Right kidney (tissue), 1 donor: ENCODE measurements around the gene MYO9B.

ENCODE experiments used
- DNase-seq: peaks from one replicate; pipeline ENCODE4 v3.0.0-alpha.2; 2016

MYO9B gene

DNA sequence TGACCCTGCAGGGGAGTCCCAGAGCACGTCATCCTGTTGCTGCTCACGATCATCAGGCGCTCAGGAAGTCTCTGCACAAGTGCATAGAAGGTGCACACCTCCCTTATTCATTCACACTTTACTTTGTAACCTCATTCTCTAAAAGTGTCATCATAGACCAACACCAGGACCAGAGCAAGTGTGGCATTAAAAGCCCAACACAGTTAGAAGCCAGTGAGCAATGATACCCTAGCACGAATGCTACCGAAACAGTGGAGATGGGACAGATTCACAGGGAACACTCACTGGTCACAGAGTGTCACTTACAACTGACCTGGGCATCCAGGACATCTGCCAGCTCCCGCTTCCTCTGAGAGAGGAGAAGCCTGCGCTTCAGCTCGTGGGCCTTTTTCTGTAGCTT, 17.3 kb upstream of the MYO9B start:
- no peak for DNase-seq

DNA sequence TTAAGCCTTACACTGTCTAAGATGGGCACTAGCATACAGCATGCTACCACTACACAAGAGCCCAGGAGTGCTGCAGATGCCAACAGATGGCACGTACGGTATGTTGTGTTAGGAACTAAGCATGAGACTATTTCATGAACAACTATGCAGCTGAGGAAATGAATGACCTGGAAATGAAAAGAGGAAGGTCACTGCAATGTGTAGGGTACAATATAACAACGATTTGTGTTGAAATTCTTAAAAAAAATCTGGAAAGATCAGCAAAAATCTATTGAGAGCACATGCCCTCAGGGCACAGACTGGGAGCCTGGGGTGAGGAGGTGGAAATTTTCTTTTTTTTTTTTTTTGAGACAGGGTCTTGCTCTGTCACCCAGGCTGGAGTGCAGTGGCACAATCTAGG, 14.8 kb upstream of the MYO9B start:
- DNase-seq = no peak

- no peak for DNase-seq
Observed at GRCh38 chr19:17061205-17061604, 14.4 kb upstream of the MYO9B start.

GRCh38 chr19:17061691-17062090, 13.9 kb upstream of the MYO9B start:
- no peak for DNase-seq

- no peak for DNase-seq
Observed at GRCh38 chr19:17063428-17063827, 12.1 kb upstream of the MYO9B start.

DNA sequence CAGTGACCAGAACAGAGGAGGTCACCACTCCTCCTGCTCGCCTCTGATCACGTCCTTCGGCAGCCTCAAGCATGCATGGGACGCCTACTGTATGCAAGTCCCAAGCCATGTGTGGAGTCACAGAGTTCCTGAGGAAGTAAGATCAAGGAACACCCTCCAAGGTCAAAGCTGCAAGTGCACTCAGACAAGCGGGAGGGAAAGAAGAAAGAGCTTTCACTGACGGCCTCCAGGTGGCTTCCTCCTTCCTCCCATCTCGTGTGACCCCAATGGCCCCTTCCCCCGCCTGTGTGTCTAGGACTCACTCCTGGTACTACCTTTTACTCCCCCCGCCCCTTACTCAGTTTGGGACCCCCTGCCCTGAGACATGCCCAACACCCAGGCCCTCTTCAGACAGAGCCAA, 6.4 kb upstream of the MYO9B start:
- no peak for DNase-seq

- no peak for DNase-seq
Observed at GRCh38 chr19:17070421-17070820, 5.2 kb upstream of the MYO9B start.

DNA sequence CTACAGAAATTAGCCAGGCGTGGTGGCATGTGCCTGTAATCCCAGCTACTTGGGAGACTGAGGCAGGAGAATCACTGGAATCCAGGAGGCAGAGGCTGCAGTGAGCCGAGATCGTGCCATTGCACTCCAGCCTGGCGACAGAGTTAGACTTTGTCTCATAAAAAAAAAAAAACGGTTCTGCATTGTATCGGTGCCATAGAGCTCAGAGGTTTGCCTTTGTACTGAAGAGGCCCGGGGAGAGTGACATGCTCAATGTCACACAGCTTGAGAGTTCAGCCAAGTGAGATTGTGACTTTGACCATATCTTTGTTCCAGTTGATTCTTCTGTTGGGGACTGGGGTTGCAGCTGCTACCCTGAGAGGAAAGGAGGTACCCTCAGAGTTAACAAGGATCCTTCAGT, 4.7 kb upstream of the MYO9B start:
- DNase-seq = no peak

GRCh38 chr19:17073869-17074633, 1.5 kb upstream of the MYO9B start:
- peak; percentile 22 for DNase-seq

GRCh38 chr19:17074634-17075034, 943 bp upstream of the MYO9B start:
- no peak for DNase-seq

DNA sequence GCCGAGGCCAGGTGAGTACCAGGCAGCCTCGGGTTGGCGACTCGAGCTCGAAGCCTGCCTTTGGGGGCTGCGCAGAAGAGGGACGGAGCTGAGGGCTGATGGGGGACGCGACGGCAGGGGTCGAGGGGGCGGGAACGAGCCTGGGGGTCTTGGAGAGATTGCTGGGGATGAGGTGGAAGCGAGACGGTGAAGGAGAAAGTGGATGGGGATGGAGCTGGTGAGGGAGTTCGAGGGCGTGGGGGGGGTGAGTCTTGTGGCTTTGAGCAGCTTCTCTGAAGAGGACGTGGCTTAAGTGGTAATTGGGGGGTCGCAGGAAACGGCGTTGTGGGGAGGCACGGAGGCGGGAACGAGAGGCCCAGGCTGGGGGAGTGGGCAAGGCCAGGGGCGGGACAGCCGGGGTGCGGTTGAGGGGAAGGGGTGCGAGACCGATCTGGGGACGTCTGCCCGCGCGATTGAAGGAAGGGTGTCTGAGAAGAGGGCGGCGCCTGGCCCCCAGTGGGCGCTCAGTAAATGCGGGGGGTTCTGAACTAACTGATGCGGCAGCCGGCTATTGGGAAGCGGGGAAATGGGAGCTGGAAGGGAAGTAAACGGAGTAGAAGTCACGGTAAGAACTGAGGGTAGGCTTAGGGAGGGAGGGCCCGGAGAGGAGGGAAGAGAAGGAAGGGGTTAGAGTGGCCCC, 426 bp downstream of the MYO9B start:
- DNase-seq = peak; percentile 56

GRCh38 chr19:17076543-17076991, 990 bp downstream of the MYO9B start:
- peak; percentile 52 for DNase-seq

- DNase-seq = no peak
Observed at GRCh38 chr19:17077447-17078028, 2.0 kb downstream of the MYO9B start.

- DNase-seq = no peak
Observed at GRCh38 chr19:17078036-17078919, 2.7 kb downstream of the MYO9B start.

GRCh38 chr19:17078920-17079709, 3.5 kb downstream of the MYO9B start:
- peak; percentile 18 for DNase-seq

DNA sequence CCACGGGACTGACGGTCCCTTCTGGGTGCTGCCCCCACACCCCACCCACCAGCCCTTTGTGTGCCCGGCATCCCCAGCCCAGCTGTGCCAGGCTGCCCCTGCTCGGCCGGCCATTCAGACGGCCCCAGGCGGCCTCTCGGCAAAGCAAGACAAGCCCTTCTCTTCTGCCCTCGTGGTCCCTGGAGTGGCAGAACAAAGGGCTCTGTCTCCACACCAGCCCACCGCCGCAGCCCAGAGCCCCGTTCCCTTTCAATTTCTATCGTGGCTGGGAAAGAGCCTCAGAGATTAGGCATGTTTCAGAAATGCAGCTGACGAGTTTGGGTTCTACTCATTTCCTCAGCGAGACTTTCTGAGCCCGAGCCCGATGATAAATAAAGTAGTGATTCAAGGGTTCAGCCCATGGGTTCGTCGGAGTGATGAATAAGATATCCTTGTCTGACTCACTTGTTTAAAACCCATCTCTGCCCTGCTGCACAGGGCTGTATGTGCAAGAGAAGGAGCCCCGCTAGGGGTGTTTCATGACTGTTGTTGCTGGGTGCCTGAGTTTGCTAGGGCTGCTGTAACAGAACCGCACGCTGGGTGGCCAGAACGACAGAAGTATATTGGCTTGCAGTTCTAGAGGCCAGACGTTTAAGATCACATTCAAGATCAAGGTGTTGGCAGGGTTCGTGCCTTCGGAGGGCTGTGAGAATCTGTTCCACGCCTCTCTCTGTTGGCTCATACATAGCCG, 4.3 kb downstream of the MYO9B start:
- DNase-seq = peak; percentile 53

DNA sequence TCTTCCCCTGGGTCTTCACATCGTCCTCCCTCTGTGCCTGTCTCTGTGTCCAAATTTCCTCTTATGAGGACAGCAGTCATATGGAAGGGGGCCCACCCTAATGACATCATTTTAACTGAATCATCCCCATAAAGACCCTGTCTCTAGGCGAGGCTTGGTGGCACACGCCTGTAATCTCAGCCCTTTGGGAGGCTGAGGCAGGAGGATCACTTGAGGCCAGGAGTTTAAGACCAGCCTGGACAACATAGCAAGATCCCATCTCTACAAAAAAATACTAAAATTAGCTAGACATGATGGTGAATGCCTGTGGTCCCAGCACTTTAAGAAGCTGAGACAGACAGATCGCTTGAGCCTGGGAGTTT, 4.8 kb downstream of the MYO9B start:
- no peak for DNase-seq

DNA sequence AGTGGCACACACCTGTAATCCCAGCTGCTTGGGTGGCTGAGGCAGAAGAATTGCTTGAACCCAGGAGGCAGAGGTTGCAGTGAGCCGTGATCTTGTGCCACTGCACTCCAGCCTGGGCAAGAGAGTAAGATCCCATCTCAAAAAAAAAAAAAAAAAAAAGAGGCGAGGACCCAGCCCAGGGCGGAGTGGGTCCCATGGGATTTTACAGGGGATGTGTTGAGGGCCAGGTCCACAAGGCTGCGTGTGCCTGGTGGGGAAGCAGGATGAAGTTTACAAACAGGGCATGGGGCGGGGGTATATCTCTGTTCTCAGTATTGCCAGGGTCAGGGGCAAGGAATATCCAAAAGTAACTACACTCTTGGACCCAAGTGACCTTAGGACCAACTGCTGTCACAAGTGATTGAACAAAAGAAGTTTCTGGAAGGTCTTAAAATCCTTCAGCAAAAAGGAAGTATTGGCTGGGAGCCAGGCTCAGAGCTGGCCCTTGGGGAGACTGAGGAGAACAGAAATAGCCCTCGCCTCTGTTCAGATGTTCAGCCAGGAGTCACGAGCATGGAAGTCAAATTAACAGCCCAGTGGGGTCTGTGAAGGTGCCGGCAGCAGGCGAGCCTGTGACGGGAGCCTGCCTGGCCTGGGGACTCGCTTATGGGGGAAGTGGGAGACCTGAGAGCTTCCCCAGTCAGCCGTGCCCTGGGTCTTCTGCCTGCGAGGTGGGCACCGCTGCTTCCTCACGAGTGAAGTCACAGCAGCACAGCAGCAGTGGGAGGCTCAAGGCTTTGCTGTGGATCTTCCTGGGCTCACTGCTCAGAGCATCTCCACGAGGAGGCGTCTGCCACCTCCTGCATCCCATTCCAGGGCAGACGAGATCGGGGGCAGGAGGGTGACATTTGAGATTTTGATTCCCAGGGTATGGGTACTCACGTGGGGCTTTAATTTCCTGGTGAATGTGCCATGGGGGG, 6.4 kb downstream of the MYO9B start:
- no peak for DNase-seq

DNA sequence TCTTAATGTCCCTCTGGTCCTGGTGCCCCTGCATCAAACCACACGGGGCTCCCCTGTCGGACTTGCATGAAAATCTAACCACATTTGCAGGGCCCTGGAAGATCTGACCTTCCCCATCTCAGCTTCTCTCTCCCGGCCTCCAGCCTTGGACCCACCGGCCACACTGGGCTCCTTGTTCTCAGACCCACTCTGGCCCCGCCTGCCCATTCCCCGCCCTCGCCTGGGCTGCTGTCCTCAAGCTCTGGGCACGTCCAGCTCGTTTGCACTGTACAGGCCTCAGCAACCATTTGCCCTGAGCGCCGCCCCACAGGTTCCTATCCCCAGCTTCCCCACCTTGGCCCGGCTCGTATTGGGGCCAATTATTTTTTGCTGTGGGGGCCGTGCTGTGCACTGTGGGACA, 10.5 kb downstream of the MYO9B start:
- no peak for DNase-seq

GRCh38 chr19:17086834-17087233, 11.3 kb downstream of the MYO9B start:
- no peak for DNase-seq
